HEK293 (cell line): ENCODE results near the gene NPAS2.

Experiments
- CTCF ChIA-PET: fragments of 350-600 bp; formaldehyde crosslinking; extraction: SDS; loops from one replicate; lab custom pipeline; 2021; ENCODE audit warnings: antibody characterized with exemption; lab: Yijun Ruan, JAX
- POLR2A ChIA-PET: fragments of 300-600 bp; formaldehyde crosslinking; extraction: SDS; loops from one replicate; lab custom pipeline; 2020; ENCODE audit warnings: antibody characterized with exemption, inconsistent platforms; lab: Yijun Ruan, JAX
- H3K27ac ChIP-seq: fragments of 200-500 bp; sonication (Bioruptor generic); 2 replicates; pipeline ENCODE4 v1.5.1; 2014; ENCODE audit warnings: low read depth, low read length, control low read depth, inconsistent platforms; ENCODE audit errors: extremely low read depth
- H3K36me3 ChIP-seq, 2 experiments: fragments of 200-500 bp in 1 of 2; sonication (Bioruptor generic) in 1 of 2; 1 replicate in 1 of 2; 2 replicates in 1 of 2; pipeline ENCODE4 v1.5.1; 2014 to 2017; ENCODE audit warnings: inconsistent platforms in 2 of 2, low read length in 2 of 2; ENCODE audit not compliant: control insufficient read depth in 2 of 2, insufficient read depth in 1 of 2
- H3K4me1 ChIP-seq: fragments of 200-500 bp; sonication (Bioruptor generic); 2 replicates; pipeline ENCODE4 v1.5.1; 2014; ENCODE audit warnings: mild to moderate bottlenecking, low read length, inconsistent platforms; ENCODE audit not compliant: control insufficient read depth, insufficient read depth
- H3K4me3 ChIP-seq: 2 replicates; pipeline ENCODE4 v1.5.1; 2011; ENCODE audit warnings: low read depth, mild to moderate bottlenecking, control low read depth, low read length, moderate library complexity
- H3K9me3 ChIP-seq: fragments of 200-500 bp; sonication (Bioruptor generic); 2 replicates; pipeline ENCODE4 v1.5.1; 2014; ENCODE audit warnings: low read depth, low read length, inconsistent platforms; ENCODE audit not compliant: control insufficient read depth, insufficient read depth
- ELK4 ChIP-seq: IDR thresholded peaks from 2 replicates; pipeline ENCODE4 v1.6.1; 2011; ENCODE audit warnings: mild to moderate bottlenecking, low read depth, low read length, borderline replicate concordance
- GFI1B ChIP-seq: fragments of 450-650 bp; formaldehyde crosslinking; IDR thresholded peaks from 2 replicates; pipeline ENCODE4 v1.5.1; 2016; ENCODE audit warnings: missing biosample characterization, missing genetic modification characterization
- GLI2 ChIP-seq: fragments of 450-650 bp; formaldehyde crosslinking; IDR thresholded peaks from 2 replicates; pipeline ENCODE4; 2017; ENCODE audit warnings: missing biosample characterization, missing genetic modification characterization, low read depth, borderline replicate concordance
- GLIS1 ChIP-seq: fragments of 450-650 bp; formaldehyde crosslinking; IDR thresholded peaks from 2 replicates; pipeline ENCODE4 v1.5.1; 2016; ENCODE audit warnings: missing biosample characterization, missing genetic modification characterization
- HOXA7 ChIP-seq: sonication (generic); formaldehyde crosslinking; IDR thresholded peaks from 2 replicates; pipeline ENCODE4 v1.8.1; 2022; ENCODE audit warnings: missing genetic modification reagents, borderline replicate concordance
- MZF1 ChIP-seq: fragments of 450-650 bp; formaldehyde crosslinking; IDR thresholded peaks from 2 replicates; pipeline ENCODE4 v1.5.1; 2017; ENCODE audit warnings: missing biosample characterization, missing genetic modification characterization, borderline replicate concordance
- SALL2 ChIP-seq: fragments of 450-650 bp; formaldehyde crosslinking; IDR thresholded peaks from 2 replicates; pipeline ENCODE4 v1.5.0; 2017; ENCODE audit warnings: missing biosample characterization, mild to moderate bottlenecking, missing genetic modification characterization, borderline replicate concordance
- SETDB1 ChIP-seq: IDR thresholded peaks from one replicate; pipeline ENCODE4 v1.6.1; 2017; ENCODE audit warnings: mild to moderate bottlenecking, low read length, moderate library complexity, mixed read lengths; ENCODE audit not compliant: insufficient read length
- ZBTB1 ChIP-seq: fragments of 450-650 bp; formaldehyde crosslinking; IDR thresholded peaks from 2 replicates; pipeline ENCODE4 v1.5.1; 2016; ENCODE audit warnings: missing biosample characterization, missing genetic modification characterization
- ZFP41 ChIP-seq: fragments of 450-650 bp; formaldehyde crosslinking; IDR thresholded peaks from 2 replicates; pipeline ENCODE4 v1.5.1; 2016; ENCODE audit warnings: missing biosample characterization, missing genetic modification characterization, borderline replicate concordance
- ZNF112 ChIP-seq: fragments of 450-650 bp; formaldehyde crosslinking; IDR thresholded peaks from 2 replicates; pipeline ENCODE4 v1.5.0; 2017; ENCODE audit warnings: missing biosample characterization, missing genetic modification characterization
- ZNF146 ChIP-seq: fragments of 450-650 bp; formaldehyde crosslinking; IDR thresholded peaks from 2 replicates; pipeline ENCODE4 v1.5.1; 2016; ENCODE audit warnings: missing biosample characterization, missing genetic modification characterization
- ZNF157 ChIP-seq: fragments of 450-650 bp; formaldehyde crosslinking; IDR thresholded peaks from 2 replicates; pipeline ENCODE4 v1.5.1; 2016; ENCODE audit warnings: missing biosample characterization, missing genetic modification characterization
- ZNF19 ChIP-seq: fragments of 450-650 bp; formaldehyde crosslinking; IDR thresholded peaks from 2 replicates; pipeline ENCODE4; 2016; ENCODE audit warnings: missing biosample characterization, missing genetic modification characterization, low read depth
- ZNF223 ChIP-seq: fragments of 450-650 bp; formaldehyde crosslinking; IDR thresholded peaks from 2 replicates; pipeline ENCODE4 v1.5.1; 2016; ENCODE audit warnings: missing biosample characterization, missing genetic modification characterization
- ZNF24 ChIP-seq: fragments of 450-650 bp; formaldehyde crosslinking; IDR thresholded peaks from 2 replicates; pipeline ENCODE4 v1.5.1; 2016; ENCODE audit warnings: missing biosample characterization, missing genetic modification characterization
- ZNF324 ChIP-seq: fragments of 450-650 bp; formaldehyde crosslinking; IDR thresholded peaks from 2 replicates; pipeline ENCODE4 v1.5.1; 2016; ENCODE audit warnings: missing biosample characterization, missing genetic modification characterization
- ZNF404 ChIP-seq: fragments of 450-650 bp; formaldehyde crosslinking; IDR thresholded peaks from 2 replicates; pipeline ENCODE4 v1.5.1; 2017; ENCODE audit warnings: missing biosample characterization, missing genetic modification characterization
- ZNF473 ChIP-seq: fragments of 450-650 bp; formaldehyde crosslinking; IDR thresholded peaks from 2 replicates; pipeline ENCODE4 v1.5.1; 2017; ENCODE audit warnings: missing biosample characterization, missing genetic modification characterization
- ZNF530 ChIP-seq: fragments of 450-650 bp; formaldehyde crosslinking; IDR thresholded peaks from 2 replicates; pipeline ENCODE4 v1.5.1; 2016; ENCODE audit warnings: low read depth, missing biosample characterization, missing genetic modification characterization
- ZNF561 ChIP-seq: fragments of 450-650 bp; IDR thresholded peaks from 2 replicates; pipeline ENCODE4 v1.5.1; 2018; ENCODE audit warnings: missing biosample characterization, missing genetic modification characterization, borderline replicate concordance
- ZNF654 ChIP-seq: fragments of 450-650 bp; formaldehyde crosslinking; IDR thresholded peaks from 2 replicates; pipeline ENCODE4 v1.5.1; 2016; ENCODE audit warnings: low read depth, missing biosample characterization, missing genetic modification characterization
- ZNF660 ChIP-seq: fragments of 450-650 bp; IDR thresholded peaks from 2 replicates; pipeline ENCODE4 v1.5.1; 2018; ENCODE audit warnings: missing biosample characterization, mild to moderate bottlenecking, missing genetic modification characterization
- ZNF747 ChIP-seq: fragments of 450-650 bp; formaldehyde crosslinking; IDR thresholded peaks from 2 replicates; pipeline ENCODE4 v1.5.1; 2016; ENCODE audit warnings: missing biosample characterization, missing genetic modification characterization
- ZNF792 ChIP-seq: fragments of 450-650 bp; formaldehyde crosslinking; IDR thresholded peaks from 2 replicates; pipeline ENCODE4 v1.5.1; 2016; ENCODE audit warnings: missing biosample characterization, missing genetic modification characterization
- TF ChIP-seq, protein P1 (sequence below): fragments of 450-650 bp; formaldehyde crosslinking; IDR thresholded peaks from 2 replicates; pipeline ENCODE4 v1.5.1; 2017; ENCODE audit warnings: missing biosample characterization, mild to moderate bottlenecking, missing genetic modification characterization, moderate library complexity
- TF ChIP-seq, protein P2 (sequence below): fragments of 450-650 bp; formaldehyde crosslinking; IDR thresholded peaks from 2 replicates; pipeline ENCODE4 v1.5.1; 2016; ENCODE audit warnings: missing biosample characterization, missing genetic modification characterization
- TF ChIP-seq, protein P3 (sequence below): fragments of 450-650 bp; formaldehyde crosslinking; IDR thresholded peaks from 2 replicates; pipeline ENCODE4 v1.5.1; 2016; ENCODE audit warnings: missing biosample characterization, missing genetic modification characterization

NPAS2 gene

GRCh38 chr2:100840519-100840918 lies 20.6 kb downstream of the NPAS2 start:
- no peaks in the 10 kb centered on the region for H3K36me3 ChIP-seq
- H3K4me1 ChIP-seq, result no peaks in the 10 kb centered on the region
- H3K4me3 ChIP-seq, result no peak overlapping the region
- POLR2A ChIA-PET, result no interaction called here
- H3K27ac ChIP-seq, result no peak overlapping the region
- H3K9me3 ChIP-seq, result no peaks in the 10 kb centered on the region
- TF ChIP-seq ZNF19 (tag by site-specific recombination), result no peak
- no peak for TF ChIP-seq ZFP41 (tag by site-specific recombination)
- TF ChIP-seq ZNF561 (tag by site-specific recombination), result no peak
- no peak for TF ChIP-seq HOXA7 (CRISPR knock-in tag)
- no peak for TF ChIP-seq GFI1B
- TF ChIP-seq ZNF146 (tag by site-specific recombination), result no peak
- TF ChIP-seq ZNF24, result no peak
- TF ChIP-seq ZNF473 (tag by site-specific recombination), result no peak
- TF ChIP-seq GLIS1 (tag by site-specific recombination), result no peak
- no peak for TF ChIP-seq MZF1 (tag by site-specific recombination)
- no peak for TF ChIP-seq SALL2 (tag by site-specific recombination)
- no peak for TF ChIP-seq ZBTB1 (tag by site-specific recombination)
- no peak for TF ChIP-seq ZNF404
- TF ChIP-seq ZNF654 (tag by site-specific recombination), result no peak
- no peak for TF ChIP-seq ZNF792
- TF ChIP-seq ZNF660 (tag by site-specific recombination), result no peak
- TF ChIP-seq, protein P1, sequence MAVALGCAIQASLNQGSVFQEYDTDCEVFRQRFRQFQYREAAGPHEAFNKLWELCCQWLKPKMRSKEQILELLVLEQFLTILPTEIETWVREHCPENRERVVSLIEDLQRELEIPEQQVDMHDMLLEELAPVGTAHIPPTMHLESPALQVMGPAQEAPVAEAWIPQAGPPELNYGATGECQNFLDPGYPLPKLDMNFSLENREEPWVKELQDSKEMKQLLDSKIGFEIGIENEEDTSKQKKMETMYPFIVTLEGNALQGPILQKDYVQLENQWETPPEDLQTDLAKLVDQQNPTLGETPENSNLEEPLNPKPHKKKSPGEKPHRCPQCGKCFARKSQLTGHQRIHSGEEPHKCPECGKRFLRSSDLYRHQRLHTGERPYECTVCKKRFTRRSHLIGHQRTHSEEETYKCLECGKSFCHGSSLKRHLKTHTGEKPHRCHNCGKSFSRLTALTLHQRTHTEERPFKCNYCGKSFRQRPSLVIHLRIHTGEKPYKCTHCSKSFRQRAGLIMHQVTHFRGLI (tag by site-specific recombination), result no peak
- TF ChIP-seq SETDB1, result no peak
- CTCF ChIA-PET, result no interaction called here

- no peaks in the 10 kb centered on the region for H3K9me3 ChIP-seq
- H3K4me3 ChIP-seq, result no peak overlapping the region
- no peaks in the 10 kb centered on the region for H3K36me3 ChIP-seq
- ChIA-PET POLR2A (no interaction called here), CTCF (no interaction called here)
- H3K4me1 ChIP-seq, result no peaks in the 10 kb centered on the region
- no peak overlapping the region for H3K27ac ChIP-seq
- TF ChIP-seq ZNF112 (no peak), ELK4 (no peak), ZNF223 (tag by site-specific recombination) (no peak), ZNF157 (tag by site-specific recombination) (no peak), ZNF530 (no peak), ZNF324 (no peak), GLI2 (no peak), ZNF747 (tag by site-specific recombination) (no peak)
- TF ChIP-seq, protein P2, sequence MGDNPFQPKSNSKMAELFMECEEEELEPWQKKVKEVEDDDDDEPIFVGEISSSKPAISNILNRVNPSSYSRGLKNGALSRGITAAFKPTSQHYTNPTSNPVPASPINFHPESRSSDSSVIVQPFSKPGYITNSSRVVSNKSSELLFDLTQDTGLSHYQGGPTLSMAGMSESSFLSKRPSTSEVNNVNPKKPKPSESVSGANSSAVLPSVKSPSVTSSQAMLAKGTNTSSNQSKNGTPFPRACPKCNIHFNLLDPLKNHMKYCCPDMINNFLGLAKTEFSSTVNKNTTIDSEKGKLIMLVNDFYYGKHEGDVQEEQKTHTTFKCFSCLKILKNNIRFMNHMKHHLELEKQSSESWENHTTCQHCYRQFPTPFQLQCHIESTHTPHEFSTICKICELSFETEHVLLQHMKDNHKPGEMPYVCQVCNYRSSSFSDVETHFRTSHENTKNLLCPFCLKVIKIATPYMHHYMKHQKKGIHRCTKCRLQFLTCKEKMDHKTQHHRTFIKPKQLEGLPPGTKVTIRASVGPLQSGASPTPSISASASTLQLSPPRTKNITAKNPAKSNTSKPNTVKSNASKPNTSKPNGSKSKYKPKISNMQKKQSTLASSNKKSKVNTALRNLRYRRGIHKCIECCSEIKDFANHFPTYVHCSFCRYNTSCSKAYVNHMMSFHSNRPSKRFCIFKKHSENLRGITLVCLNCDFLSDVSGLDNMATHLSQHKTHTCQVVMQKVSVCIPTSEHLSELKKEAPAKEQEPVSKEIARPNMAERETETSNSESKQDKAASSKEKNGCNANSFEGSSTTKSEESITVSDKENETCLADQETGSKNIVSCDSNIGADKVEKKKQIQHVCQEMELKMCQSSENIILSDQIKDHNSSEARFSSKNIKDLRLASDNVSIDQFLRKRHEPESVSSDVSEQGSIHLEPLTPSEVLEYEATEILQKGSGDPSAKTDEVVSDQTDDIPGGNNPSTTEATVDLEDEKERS, result no peak
- TF ChIP-seq, protein P3, sequence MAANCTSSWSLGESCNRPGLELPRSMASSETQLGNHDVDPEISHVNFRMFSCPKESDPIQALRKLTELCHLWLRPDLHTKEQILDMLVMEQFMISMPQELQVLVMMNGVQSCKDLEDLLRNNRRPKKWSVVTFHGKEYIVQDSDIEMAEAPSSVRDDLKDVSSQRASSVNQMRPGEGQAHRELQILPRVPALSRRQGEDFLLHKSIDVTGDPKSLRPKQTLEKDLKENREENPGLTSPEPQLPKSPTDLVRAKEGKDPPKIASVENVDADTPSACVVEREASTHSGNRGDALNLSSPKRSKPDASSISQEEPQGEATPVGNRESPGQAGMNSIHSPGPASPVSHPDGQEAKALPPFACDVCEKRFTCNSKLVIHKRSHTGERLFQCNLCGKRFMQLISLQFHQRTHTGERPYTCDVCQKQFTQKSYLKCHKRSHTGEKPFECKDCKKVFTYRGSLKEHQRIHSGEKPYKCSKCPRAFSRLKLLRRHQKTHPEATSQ (tag by site-specific recombination), result no peak
Observed at GRCh38 chr2:100842241-100842922, 22.4 kb downstream of the NPAS2 start.
